GM12875 (cell line): ENCODE results near the gene RTN4R.
"Not testable (repeated sequence)": the region's sequence is repeated elsewhere in the genome, so short reads cannot be mapped to it uniquely, and the experiment has no call there.

Source experiments
- H3K4me3 ChIP-seq: one replicate; pipeline ENCODE4 v1.5.1; 2011; ENCODE audit warnings: low read depth, low read length, control low read depth
- TF ChIP-seq, protein P1 (sequence below): IDR thresholded peaks from 2 replicates; pipeline ENCODE4 v1.5.1; 2011; ENCODE audit warnings: low read depth, mild to moderate bottlenecking, control low read depth, inconsistent platforms, low read length, moderate library complexity, borderline replicate concordance; ENCODE audit not compliant: insufficient read depth

The RTN4R gene

DNA sequence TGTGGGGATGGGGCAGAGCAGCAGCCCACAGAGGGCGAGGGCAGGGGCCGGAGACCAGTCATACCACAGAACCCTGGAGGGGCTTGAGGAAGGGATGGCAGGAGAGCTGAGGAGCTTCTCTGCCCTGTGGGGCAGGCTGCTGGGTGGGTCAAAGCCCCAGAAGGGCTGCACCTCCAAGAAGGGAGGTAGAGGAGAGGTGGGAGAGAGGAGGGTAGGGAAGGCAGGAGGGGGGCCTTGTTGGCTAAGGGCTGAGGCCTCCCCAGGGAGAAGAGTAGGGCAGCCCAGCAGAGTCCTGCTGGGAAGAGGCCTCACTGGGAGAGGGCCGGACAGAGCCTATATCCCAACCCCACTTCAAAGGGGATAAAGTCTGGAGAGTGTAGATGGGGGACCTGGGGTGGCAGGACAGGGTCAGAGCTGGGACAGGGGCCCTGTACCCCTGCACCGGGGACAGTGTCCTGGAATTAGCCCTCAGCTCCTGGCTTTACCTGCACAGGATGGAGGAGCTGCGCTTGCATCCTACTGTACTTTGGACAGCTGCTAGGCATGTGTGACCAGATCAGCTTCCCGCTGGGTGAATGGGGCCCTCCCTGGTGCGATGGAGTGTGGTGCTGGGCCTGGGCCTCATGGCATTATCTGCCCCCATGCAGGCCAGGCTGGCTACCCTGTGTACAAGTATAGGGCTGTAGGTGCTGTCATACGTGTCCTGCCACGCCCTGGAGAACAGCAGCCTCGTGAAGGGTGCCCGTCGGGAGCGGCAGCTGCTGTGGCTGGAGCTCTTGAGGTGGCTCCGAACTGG is 44.5 kb upstream of the RTN4R start:
- no peak overlapping the region for H3K4me3 ChIP-seq
- TF ChIP-seq, protein P1, sequence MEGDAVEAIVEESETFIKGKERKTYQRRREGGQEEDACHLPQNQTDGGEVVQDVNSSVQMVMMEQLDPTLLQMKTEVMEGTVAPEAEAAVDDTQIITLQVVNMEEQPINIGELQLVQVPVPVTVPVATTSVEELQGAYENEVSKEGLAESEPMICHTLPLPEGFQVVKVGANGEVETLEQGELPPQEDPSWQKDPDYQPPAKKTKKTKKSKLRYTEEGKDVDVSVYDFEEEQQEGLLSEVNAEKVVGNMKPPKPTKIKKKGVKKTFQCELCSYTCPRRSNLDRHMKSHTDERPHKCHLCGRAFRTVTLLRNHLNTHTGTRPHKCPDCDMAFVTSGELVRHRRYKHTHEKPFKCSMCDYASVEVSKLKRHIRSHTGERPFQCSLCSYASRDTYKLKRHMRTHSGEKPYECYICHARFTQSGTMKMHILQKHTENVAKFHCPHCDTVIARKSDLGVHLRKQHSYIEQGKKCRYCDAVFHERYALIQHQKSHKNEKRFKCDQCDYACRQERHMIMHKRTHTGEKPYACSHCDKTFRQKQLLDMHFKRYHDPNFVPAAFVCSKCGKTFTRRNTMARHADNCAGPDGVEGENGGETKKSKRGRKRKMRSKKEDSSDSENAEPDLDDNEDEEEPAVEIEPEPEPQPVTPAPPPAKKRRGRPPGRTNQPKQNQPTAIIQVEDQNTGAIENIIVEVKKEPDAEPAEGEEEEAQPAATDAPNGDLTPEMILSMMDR: no peak

DNA sequence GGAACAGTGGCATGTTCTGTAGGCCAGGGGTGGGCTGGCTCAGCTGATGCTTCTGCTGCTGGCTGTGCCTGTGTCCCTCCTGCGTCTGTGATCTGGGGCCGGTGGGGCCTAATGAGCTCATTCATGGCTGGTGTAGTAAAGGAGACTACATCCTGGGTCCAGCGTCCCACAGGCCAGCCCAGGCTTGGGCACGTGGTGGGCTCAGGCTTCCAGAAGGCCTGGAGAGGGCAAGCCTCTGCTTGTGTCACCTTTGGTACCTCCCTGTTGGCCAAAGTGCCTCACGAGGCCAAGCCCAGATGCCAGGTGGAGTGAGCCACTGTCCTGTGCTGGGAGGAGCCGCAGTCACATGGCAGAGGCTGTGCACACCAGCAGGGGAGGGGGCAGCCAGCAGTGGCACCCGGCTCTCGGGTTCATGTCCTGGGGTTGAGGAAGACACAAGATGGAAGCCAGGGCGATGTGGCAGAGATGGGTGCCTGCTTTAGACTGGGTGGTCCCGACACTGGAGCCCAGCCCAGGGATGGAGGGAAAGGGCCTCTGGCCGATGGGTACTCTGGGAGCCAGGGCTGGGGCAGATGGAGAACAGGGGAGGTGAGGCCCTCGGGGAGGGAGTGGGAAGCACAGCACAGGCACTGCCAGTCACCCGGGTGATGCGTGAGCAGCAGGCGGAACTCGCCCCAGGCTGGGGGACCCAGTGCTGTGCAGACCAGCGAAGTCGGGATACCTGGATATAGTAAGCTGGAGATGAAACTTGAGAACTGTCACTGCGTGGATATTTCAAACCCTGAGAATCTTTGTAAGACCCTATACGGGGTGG is 43.3 kb upstream of the RTN4R start:
- not testable (repeated sequence) for H3K4me3 ChIP-seq

DNA sequence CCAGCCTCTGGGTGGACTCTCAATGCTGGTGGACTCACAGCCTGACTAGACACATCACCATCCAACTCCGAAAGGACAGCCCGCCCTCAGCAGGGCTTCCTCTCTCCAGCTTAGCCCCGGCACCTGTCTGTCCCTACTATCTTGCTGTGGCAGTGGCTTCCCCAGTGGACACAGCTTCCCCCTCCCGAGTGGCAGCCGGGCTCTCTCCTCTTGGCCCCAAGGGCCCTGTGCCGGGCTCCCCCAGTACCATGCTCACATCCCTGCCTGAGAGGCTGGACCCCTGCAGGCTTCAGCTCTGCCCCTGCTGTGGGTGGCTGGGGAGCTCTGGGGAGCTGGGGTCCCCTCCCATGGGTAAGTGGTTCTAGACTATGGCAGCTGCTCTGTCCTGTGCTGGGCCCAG is 42.7 kb upstream of the RTN4R start:
- not testable (repeated sequence) for H3K4me3 ChIP-seq

DNA sequence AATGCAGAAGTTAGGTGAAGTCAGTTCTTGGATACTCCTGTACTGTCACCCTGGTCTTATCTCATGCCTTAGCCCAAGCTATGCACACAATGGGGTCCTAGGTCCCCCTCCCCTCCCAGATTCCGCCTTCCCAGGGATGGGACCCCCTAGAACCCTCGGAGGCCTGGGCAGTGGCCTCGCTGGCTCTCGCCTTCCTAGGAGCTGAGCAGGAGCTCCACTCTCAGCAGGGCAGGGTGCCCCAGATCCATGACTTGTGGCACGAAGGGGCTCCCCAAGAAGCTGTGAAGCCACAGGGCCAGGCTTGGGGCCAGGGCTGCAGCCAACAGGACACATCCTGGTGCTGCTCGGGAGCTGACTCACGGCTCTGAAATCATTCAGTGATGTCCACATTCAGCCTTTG is 42.1 kb upstream of the RTN4R start:
- H3K4me3 ChIP-seq: not testable (repeated sequence)

DNA sequence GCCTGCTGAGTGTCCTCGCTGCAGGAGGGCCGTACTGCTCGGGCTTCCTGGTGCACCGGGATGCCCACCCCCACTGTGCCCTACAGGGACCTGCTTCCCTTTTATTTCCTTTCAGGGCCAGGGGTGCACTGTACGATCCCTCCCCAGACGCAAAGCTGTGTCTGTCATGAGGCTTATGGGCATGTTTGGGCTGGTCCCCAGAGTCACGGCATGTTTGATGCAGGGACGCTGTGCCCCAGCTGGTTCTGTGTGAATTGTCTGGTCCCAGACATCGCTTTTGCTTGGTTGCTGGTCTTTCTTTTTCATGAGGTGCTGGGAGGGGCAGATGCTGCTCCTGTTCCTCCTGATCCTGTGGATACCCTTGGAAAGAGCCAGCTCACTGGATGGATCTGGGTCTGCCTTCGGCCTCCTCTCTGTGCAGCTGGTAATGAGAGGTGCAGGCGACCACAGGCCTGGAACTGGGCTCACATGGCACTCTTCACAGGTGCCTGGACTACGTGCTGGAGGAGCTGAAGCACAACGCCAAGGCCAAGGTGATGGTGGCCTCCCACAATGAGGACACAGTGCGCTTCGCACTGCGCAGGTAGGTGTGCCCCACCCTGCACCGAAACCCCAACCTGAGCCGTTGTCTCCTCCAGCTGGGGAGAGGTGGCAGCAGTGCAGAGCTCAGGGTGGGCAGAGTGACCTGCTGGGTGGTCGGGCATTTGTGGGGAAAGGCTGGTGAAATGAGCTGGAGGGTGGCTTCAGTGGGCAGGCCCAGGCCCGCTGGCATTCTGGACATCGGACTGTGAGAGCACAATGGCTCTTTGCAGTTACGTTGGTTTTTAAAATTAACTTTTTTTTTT is 40.9 kb upstream of the RTN4R start:
- not testable (repeated sequence) for H3K4me3 ChIP-seq

DNA sequence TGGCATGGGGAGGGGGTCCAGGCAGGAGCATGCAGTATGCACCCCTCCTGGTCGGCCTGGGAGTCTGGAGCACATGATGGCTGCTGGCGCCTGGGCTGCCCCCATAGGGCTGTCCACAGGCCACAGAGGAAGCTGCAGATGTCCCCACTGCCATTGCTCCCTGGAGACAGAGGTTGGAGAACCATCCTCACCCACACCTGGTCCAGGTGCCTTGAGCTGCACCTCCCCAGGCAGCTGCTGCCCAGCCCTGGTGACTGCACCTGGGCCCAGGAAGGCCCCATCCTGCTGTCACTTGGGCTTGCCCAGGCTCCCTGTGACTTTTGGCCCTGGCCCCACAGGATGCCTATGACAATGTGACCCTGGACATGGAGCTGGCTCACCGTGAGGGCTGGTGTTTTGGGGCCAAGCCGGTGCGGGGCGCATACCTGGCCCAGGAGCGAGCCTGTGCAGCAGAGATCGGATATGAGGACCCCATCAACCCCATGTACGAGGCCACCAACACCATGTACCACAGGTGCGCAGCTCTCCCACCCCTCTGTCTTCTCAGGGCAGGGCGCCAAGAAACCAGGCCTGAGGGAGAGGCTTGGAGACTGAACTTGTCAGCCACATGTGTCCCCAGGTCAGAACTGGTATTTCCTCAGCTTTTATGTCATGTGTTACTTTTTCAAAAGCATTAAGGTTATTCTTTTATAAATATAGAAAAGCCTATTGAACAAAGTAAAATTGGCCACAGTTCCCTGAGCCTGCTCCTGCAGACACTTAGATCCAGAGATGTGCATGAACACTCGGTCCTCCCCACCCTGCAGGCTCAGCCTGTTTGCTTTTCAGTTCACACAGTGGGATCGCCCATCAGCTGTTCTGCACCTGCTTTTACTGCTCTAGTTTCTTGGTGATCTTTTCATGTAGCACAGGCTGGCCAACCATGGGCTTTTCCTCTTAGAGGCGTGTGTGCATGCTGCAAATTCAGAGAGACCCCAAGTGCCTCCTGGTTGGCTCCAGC is 39.6 kb upstream of the RTN4R start:
- not testable (repeated sequence) for H3K4me3 ChIP-seq

DNA sequence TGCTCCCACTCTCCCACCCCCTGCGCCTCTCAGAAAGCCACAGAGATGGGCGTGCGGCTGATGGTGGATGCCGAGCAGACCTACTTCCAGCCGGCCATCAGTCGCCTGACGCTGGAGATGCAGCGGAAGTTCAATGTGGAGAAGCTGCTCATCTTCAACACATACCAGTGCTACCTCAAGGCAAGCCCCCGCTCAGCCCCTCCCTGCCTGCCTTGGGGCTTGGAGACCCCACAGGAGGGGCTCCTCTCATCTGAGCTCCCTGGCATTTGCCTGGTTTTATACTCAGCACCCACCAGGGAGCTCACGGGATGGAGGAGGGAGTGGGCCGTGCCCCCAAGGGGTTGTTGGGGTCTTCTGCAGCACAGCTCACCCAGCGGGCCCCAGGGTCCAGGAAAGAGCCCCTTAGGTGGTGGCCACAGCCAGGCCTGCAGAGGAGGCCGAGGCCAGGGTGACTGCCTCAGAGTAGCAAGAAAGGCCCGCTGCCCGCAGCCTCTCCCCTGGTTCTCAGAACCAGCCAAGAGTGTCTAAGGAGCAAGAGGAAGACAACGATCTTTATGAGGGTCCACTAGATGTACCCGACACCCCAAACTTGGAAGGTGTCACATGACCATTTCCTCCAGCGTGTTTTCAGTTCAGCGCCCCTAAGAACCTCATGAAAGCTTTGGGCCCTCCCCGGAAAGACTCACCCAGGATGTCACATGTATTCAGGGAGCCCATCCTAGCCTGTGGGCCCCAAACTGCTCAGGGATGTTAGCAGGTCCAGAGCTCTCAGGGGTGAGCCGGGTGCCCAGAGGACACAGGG is 38.7 kb upstream of the RTN4R start:
- H3K4me3 ChIP-seq: not testable (repeated sequence)

DNA sequence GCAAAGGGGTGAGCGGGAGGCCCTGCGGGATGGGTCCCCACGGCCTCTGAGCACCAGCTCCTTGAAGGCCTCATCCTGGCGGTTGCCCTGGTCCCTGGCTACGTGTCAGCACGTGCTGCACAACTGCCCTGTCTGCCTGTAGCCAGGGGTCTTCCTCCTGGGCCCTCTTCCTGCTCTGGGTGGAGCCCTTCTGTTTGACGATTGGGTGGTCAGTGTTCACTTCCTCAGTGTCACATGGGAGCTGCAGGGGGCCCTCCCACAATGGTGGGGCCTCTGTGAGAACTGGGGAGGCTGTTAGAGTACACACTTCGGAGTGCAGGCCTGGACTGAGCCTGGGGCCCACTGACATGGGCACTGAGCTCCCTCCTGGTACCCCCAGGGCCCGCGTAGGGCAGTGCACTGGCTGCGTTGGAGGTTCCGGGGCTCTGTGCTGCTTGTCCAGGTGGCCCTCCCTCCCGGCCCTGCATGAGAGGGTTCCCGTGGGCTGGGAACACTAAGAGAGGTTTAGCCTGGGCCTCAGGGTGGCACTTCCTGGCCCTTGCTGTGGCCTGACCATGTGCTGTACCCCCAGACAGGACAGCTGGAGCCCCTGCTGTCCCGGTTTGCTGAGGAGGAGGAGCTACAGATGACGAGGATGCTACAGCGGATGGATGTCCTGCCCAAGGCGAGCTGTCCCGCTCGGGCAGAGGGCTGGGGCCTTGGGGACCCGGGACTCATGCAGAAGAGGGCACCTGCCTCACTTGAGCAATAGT is 38.0 kb upstream of the RTN4R start:
- TF ChIP-seq, protein P1: no peak
- H3K4me3 ChIP-seq: no peak overlapping the region

DNA sequence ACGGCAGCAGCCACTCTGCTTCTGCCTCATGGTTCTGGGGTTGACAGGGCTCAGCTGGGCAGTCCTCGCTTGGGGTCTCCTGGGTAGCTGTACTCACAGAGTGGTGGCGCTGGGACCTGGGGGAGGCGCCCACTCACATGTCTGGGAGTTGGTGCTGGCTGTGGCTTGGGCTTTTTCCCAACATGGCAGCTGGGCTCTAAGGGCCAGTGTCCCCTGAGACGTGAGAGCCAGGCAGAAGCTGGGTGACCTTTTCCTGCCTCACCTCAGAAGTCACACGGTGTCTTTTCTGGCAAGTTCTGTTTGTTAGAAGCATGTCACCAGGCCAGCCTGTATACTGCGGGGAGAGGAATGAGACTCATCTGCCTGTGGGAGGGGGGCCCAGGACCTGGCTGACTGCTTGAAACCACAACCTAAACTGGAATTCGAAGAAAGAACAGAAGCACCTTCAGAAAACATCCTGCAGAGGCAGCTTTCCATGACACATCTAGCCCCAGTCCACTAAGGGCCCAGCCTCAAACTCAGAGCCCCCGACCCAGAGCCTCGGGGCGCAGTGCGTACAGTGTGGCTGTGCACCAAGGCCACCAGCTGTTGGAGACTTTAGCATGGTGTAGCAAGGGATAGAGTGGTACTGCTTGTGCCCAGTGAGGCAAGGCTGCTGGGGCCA is 37.2 kb upstream of the RTN4R start:
- not testable (repeated sequence) for H3K4me3 ChIP-seq
